GM12892 (cell line): ENCODE data around the gene SMG5.

Experiments
- POLR2A ChIP-seq: IDR thresholded peaks from 2 replicates; pipeline ENCODE4 v1.6.1; 2011; ENCODE audit warnings: low read depth, low read length, control low read depth
- POLR2AphosphoS5 ChIP-seq: IDR thresholded peaks from 2 replicates; pipeline ENCODE4 v1.6.1; 2011; ENCODE audit warnings: low read depth, low read length, control low read depth
- TAF1 ChIP-seq: IDR thresholded peaks from 2 replicates; pipeline ENCODE4 v1.6.1; 2011; ENCODE audit warnings: low read depth, mild to moderate bottlenecking, control low read depth, low read length, borderline replicate concordance

GRCh38 chr1:156283521-156283920 lies 896 bp upstream of the SMG5 start:
- TF ChIP-seq POLR2A (no peak), TAF1 (no peak), POLR2AphosphoS5 (no peak)
